HepG2 (cell line): ENCODE measurements around the gene GGNBP2. TPM values are rescaled to one million over a fixed set of nuclear protein-coding genes. Genes with fewer than 3 reads are reported as not detected.

Source experiments
- BORCS8-MEF2B ChIP-seq: sonication (generic); formaldehyde crosslinking; IDR thresholded peaks from 2 replicates; pipeline ENCODE4 v1.8.0; 2022; ENCODE audit warnings: mild to moderate bottlenecking, missing genetic modification reagents
- CCAR2 ChIP-seq: fragments of 200-400 bp; formaldehyde crosslinking; optimal IDR thresholded peaks from 2 replicates; pipeline ENCODE3; 2018; ENCODE audit warnings: low read depth, mild to moderate bottlenecking, low read length, moderate library complexity
- EEA1 ChIP-seq: sonication (generic); formaldehyde crosslinking; IDR thresholded peaks from 2 replicates; pipeline ENCODE4 v1.5.1; 2020; ENCODE audit warnings: mild to moderate bottlenecking, missing genetic modification reagents, borderline replicate concordance
- HNF1B ChIP-seq: sonication (generic); formaldehyde crosslinking; IDR thresholded peaks from 2 replicates; pipeline ENCODE4 v1.5.1; 2020; ENCODE audit warnings: mild to moderate bottlenecking, moderate library complexity, missing genetic modification reagents
- KDM2A ChIP-seq: sonication (generic); formaldehyde crosslinking; IDR thresholded peaks from 2 replicates; pipeline ENCODE4 v1.4.0; 2020; ENCODE audit warnings: low read depth, missing genetic modification reagents, borderline replicate concordance
- MIXL1 ChIP-seq: IDR thresholded peaks from 2 replicates; pipeline ENCODE4 v1.6.1; 2016
- NFYC ChIP-seq: IDR thresholded peaks from 2 replicates; pipeline ENCODE4 v1.6.1; 2016; ENCODE audit warnings: missing genetic modification reagents, missing compliant biosample characterization
- PRDM15 ChIP-seq: sonication (generic); formaldehyde crosslinking; IDR thresholded peaks from 2 replicates; pipeline ENCODE4 v1.4.0; 2020; ENCODE audit warnings: missing genetic modification reagents
- TBP ChIP-seq: sonication (generic); formaldehyde crosslinking; IDR thresholded peaks from 2 replicates; pipeline ENCODE4 v1.5.0; 2020; ENCODE audit warnings: missing genetic modification reagents
- ZNF232 ChIP-seq: sonication (generic); formaldehyde crosslinking; IDR thresholded peaks from 2 replicates; pipeline ENCODE4 v1.4.0; 2020; ENCODE audit warnings: missing genetic modification reagents, borderline replicate concordance
- ZNF362 ChIP-seq: sonication (generic); formaldehyde crosslinking; IDR thresholded peaks from 2 replicates; pipeline ENCODE4 v1.4.0; 2020; ENCODE audit warnings: missing genetic modification reagents, mild to moderate bottlenecking, borderline replicate concordance
- ZNF460 ChIP-seq: sonication (generic); formaldehyde crosslinking; IDR thresholded peaks from 2 replicates; pipeline ENCODE4 v1.5.1; 2020; ENCODE audit warnings: missing genetic modification reagents, mild to moderate bottlenecking, borderline replicate concordance
- ZNF597 ChIP-seq: sonication (generic); formaldehyde crosslinking; IDR thresholded peaks from 2 replicates; pipeline ENCODE4 v1.5.0; 2020; ENCODE audit warnings: missing genetic modification reagents
- polyA plus RNA-seq, 8 experiments: library from polyadenylated mRNA; depleted of rRNA in 3 of 8; stranded (reverse) in 7 of 8; unstranded in 1 of 8; fragments of >200 nt; fragmentation: Illumina TruSeq in 4 of 8; extraction: Trizol in 4 of 8; gene quantifications; 2 replicates each; pipeline versions ENCODE4 v1.2.1 to v1.2.3, GENCODE V29; 2011 to 2016; ENCODE audit warnings: low read depth in 4 of 8, missing spikeins in 1 of 8, mixed read lengths in 1 of 8; ENCODE audit not compliant: insufficient read depth in 1 of 8
- total RNA-seq, 5 experiments: library from RNA; depleted of rRNA; stranded (reverse); fragments of >200 nt; fragmentation: Illumina TruSeq; extraction: Trizol; gene quantifications; 2 replicates each; pipeline ENCODE4 v1.2.3, GENCODE V29; 2016; ENCODE audit warnings: low read depth in 1 of 5
- TF ChIP-seq, protein P1 (sequence below): sonication (generic); formaldehyde crosslinking; IDR thresholded peaks from 2 replicates; pipeline ENCODE4 v1.8.0; 2022; ENCODE audit warnings: missing genetic modification reagents, mild to moderate bottlenecking, moderate library complexity, borderline replicate concordance
- TF ChIP-seq, protein P2 (sequence below): sonication (generic); formaldehyde crosslinking; IDR thresholded peaks from 2 replicates; pipeline ENCODE4 v1.5.1; 2020; ENCODE audit warnings: mild to moderate bottlenecking, missing genetic modification reagents, borderline replicate concordance

GGNBP2 gene
- total and polyA plus RNA-seq, 2 of the 13 experiments (the other 11 are each of a cell fraction or from before 2014, with no cell fraction given), result 53.3 to 84.2 TPM

DNA sequence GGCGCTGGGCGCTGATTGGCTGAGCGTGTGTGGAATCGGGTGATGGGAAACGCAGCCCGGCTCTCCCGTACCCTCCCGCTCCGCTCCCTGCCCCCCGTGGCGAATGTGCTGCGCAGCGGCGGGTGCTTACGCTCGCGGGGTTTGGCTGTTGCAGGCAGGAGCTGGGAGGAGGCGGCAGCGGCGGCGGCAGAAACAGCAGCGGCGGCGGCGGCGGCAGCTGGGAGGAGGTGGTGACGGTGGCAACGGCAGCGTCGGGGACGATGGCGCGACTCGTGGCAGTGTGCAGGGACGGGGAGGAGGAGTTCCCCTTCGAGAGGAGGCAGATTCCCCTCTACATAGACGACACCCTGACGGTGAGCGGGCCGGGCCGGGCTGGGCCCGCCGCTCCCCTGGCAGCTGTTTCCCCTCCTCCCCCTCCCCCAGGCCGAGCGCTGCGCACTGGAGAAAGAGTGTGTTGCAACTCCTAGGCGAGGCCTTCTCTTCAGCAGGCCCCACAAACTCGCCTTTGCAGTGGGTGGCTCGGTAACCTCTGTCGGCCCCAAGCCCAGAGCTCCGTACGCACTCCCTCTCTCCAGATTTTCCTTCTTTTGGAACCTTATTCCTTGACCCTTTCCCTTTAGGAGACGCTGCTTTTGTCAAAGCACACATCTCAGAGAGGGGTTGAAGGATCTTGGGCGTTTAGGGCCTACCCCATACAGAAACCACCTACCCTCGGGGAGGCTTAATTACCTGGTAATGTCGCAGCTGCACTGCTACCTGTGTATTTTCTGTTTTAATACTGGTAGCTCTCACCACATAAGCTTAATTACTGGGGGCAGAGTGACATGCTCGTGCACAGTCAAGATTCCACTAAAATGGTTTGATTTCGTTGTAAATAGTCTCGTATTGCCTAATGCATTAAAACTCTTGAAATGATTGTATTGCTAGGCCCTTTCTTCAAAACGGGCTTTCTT, 1.0 kb downstream of the GGNBP2 start (continued):
- TF ChIP-seq HNF1B (CRISPR knock-in tag) (peak; percentile 48; the same call in 1 of the 2 replicates), BORCS8-MEF2B (CRISPR knock-in tag) (peak; percentile 62; the same call in 1 of the 2 replicates), KDM2A (CRISPR knock-in tag) (peak; percentile 86; the same call in 1 of the 2 replicates), NFYC (CRISPR knock-in tag) (peak; percentile 82), EEA1 (CRISPR knock-in tag) (no peak), ZNF597 (CRISPR knock-in tag) (no peak), MIXL1 (CRISPR knock-in tag) (no peak), ZNF232 (CRISPR knock-in tag) (peak; percentile 26; the same call in 1 of the 2 replicates), CCAR2 (peak; percentile 30), ZNF362 (peak; percentile 10; the same call in 1 of the 2 replicates), TBP (no peak), ZNF460 (CRISPR knock-in tag) (no peak; the same call in 1 of the 2 replicates), PRDM15 (CRISPR knock-in tag) (no peak)
- TF ChIP-seq, protein P1, sequence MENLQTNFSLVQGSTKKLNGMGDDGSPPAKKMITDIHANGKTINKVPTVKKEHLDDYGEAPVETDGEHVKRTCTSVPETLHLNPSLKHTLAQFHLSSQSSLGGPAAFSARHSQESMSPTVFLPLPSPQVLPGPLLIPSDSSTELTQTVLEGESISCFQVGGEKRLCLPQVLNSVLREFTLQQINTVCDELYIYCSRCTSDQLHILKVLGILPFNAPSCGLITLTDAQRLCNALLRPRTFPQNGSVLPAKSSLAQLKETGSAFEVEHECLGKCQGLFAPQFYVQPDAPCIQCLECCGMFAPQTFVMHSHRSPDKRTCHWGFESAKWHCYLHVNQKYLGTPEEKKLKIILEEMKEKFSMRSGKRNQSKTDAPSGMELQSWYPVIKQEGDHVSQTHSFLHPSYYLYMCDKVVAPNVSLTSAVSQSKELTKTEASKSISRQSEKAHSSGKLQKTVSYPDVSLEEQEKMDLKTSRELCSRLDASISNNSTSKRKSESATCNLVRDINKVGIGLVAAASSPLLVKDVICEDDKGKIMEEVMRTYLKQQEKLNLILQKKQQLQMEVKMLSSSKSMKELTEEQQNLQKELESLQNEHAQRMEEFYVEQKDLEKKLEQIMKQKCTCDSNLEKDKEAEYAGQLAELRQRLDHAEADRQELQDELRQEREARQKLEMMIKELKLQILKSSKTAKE (CRISPR knock-in tag), result 0 out of 2 replicates have a peak, but pooled peaks have one; percentile 9
- TF ChIP-seq, protein P2, sequence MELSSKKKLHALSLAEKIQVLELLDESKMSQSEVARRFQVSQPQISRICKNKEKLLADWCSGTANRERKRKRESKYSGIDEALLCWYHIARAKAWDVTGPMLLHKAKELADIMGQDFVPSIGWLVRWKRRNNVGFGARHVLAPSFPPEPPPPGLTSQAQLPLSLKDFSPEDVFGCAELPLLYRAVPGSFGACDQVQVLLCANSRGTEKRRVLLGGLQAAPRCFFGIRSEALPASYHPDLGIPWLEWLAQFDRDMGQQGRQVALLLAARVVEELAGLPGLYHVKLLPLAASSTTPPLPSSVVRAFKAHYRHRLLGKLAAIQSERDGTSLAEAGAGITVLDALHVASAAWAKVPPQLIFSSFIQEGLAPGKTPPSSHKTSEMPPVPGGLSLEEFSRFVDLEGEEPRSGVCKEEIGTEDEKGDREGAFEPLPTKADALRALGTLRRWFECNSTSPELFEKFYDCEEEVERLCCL (CRISPR knock-in tag), result no peak
